ENCODE measurements around the gene FCRL5.

FCRL5 gene

DNA sequence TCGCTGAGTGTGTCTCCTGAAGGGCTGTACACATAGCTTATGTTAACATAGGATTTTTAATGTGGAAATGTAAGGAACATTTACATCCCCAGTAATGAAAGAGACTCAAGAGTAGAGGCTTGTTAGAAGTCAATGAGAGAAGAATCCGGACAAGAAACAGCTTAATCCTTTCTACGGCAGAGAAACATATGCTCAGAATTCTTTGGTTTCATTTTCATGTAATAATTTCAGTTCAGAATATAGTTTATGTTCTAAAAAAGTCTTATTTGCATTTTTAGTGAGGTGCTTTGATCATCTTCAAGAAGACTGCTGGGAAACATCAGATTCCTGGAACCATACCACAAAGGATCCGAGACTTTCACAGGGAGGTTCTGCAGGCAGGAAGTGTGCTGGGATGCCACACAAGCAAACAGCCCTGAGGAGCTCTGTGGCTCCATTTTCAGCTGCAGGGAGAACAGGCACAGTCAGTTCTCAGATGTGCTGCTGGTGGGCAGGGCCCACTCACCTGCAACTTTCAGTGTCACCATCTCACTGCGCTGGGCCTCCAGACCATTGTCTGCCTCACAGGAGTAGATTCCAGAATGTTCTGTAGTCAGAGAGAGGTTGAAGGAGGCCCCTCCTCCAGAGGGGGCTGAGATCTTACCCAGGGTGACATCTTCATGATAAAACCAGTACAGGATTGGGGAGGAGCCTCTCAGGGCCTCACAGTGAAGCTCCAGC, 28.4 kb downstream of the FCRL5 start:
- H3K27me3 ChIP-seq (replicated peaks; ENCODE audit: control insufficient read depth, insufficient read depth, low read length): no peaks in the 10 kb centered on the region
- H3K36me3 ChIP-seq (ENCODE audit: control insufficient read depth, insufficient read depth, low read length): no peaks in the 10 kb centered on the region
- no peak overlapping the region for H3K4me3 ChIP-seq (replicated peaks; ENCODE audit: low read depth, low read length)
- TF ChIP-seq, protein P1, sequence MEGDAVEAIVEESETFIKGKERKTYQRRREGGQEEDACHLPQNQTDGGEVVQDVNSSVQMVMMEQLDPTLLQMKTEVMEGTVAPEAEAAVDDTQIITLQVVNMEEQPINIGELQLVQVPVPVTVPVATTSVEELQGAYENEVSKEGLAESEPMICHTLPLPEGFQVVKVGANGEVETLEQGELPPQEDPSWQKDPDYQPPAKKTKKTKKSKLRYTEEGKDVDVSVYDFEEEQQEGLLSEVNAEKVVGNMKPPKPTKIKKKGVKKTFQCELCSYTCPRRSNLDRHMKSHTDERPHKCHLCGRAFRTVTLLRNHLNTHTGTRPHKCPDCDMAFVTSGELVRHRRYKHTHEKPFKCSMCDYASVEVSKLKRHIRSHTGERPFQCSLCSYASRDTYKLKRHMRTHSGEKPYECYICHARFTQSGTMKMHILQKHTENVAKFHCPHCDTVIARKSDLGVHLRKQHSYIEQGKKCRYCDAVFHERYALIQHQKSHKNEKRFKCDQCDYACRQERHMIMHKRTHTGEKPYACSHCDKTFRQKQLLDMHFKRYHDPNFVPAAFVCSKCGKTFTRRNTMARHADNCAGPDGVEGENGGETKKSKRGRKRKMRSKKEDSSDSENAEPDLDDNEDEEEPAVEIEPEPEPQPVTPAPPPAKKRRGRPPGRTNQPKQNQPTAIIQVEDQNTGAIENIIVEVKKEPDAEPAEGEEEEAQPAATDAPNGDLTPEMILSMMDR (IDR thresholded peaks at IDR 0.05; ENCODE audit: insufficient read depth, low read length, poor library complexity, severe bottlenecking): no peak
- DNase-seq (ENCODE audit: extremely low read depth, insufficient read length): peak; percentile 54

DNA sequence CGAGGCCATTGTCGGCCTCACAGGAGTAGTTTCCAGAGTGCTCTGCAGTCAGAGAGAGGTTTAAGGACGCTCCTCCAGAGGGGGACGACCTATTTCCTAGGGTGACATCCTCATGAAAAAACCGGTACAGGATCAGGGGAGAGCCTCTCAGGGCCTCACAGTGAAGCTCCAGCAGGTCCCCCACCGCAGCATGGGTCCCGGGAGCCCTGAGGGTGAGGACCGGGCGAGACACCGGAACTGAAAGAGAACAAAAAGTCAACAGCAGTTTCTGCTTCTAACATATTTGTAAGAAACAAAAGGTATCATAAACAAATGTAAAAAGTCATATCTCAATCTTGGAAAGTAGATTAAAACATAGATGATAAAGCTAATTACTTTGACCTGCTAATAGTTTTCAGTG, 31.3 kb downstream of the FCRL5 start:
- no peak overlapping the region for H3K4me3 ChIP-seq (replicated peaks; ENCODE audit: low read depth, low read length)
- no peak for DNase-seq (ENCODE audit: extremely low read depth, insufficient read length)
- no peaks in the 10 kb centered on the region for H3K27me3 ChIP-seq (replicated peaks; ENCODE audit: control insufficient read depth, insufficient read depth, low read length)
- TF ChIP-seq, protein P1 (IDR thresholded peaks at IDR 0.05; ENCODE audit: insufficient read depth, low read length, poor library complexity, severe bottlenecking): no peak
- H3K36me3 ChIP-seq (ENCODE audit: control insufficient read depth, insufficient read depth, low read length): no peaks in the 10 kb centered on the region

DNA sequence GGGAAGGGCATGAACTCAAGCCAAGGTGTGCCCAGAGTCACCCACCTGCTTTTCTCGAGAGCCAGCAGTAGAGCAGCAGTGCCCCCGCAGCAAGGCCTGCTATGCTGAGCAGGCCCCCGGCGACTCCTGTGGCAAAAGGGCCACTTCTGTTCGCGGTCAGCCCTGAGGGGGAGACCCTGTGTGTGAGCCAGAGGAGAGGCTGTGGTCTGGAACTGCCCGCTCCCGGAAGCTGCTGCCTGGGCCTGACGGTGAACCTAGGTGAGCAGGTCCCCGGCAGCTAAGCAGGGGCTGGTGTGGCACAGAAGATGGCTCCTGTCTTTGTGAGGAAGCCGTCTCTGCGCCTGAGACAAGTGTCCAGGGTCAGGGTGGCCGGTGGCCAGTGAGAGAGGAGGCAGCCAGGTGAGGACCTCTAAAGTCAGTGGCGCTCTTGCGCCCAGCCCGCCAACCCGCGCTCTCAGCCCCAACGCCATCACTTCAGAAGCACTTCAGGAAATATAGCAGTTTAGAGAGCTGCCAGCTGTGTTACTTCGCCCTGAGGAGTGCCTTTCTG, 31.9 kb downstream of the FCRL5 start:
- no peaks in the 10 kb centered on the region for H3K27me3 ChIP-seq (replicated peaks; ENCODE audit: control insufficient read depth, insufficient read depth, low read length)
- no peak for DNase-seq (ENCODE audit: extremely low read depth, insufficient read length)
- no peaks in the 10 kb centered on the region for H3K36me3 ChIP-seq (ENCODE audit: control insufficient read depth, insufficient read depth, low read length)
- H3K4me3 ChIP-seq (replicated peaks; ENCODE audit: low read depth, low read length): no peak overlapping the region
- TF ChIP-seq, protein P1 (IDR thresholded peaks at IDR 0.05; ENCODE audit: insufficient read depth, low read length, poor library complexity, severe bottlenecking): no peak

DNA sequence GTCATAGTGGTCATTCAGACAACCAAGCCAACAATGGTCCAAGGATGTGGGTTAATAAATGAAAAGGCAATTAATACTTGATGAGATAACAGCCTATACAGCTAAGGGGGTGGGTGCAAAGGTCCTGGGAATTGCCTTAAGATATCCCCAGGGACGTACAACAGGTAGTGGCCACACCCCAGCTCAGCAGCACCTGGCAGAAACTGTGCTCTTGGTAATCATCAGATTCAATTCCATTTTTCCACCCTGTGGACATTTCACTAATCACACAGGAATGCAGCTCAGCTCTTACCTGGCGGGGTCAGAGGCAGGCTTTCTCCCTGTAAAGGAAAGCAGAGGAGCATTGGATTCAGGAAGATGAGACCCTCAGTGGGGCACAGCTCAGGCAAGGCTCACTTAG, 32.9 kb downstream of the FCRL5 start:
- Histone ChIP-seq H3K27me3 (replicated peaks; ENCODE audit: control insufficient read depth, insufficient read depth, low read length) (no peaks in the 10 kb centered on the region), H3K36me3 (ENCODE audit: control insufficient read depth, insufficient read depth, low read length) (no peaks in the 10 kb centered on the region), H3K4me3 (replicated peaks; ENCODE audit: low read depth, low read length) (no peak overlapping the region)
- TF ChIP-seq, protein P1 (IDR thresholded peaks at IDR 0.05; ENCODE audit: insufficient read depth, low read length, poor library complexity, severe bottlenecking): no peak
- no peak for DNase-seq (ENCODE audit: extremely low read depth, insufficient read length)

DNA sequence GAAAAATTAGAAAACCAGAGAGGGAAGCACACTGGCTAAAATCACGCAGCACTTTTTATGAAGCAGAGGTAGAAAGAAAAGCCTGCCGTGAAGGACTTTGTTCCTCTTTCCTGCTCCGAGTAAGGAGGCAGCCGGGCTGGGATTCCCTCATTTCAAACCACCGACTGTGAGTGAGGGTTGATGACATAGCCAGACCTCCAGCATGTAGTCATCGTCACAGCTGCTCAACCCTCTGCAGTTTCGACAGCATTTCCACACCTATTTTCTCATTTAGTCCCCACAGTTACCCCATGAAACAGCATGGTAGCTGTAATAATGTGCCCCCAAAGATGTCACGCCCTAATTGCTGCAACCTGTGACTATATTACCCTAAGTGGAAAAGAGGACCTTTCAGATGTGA, 35.3 kb downstream of the FCRL5 start:
- no peak for DNase-seq (ENCODE audit: extremely low read depth, insufficient read length)
- no peaks in the 10 kb centered on the region for H3K36me3 ChIP-seq (ENCODE audit: control insufficient read depth, insufficient read depth, low read length)
- no peaks in the 10 kb centered on the region for H3K27me3 ChIP-seq (replicated peaks; ENCODE audit: control insufficient read depth, insufficient read depth, low read length)
- TF ChIP-seq, protein P1 (IDR thresholded peaks at IDR 0.05; ENCODE audit: insufficient read depth, low read length, poor library complexity, severe bottlenecking): no peak
- H3K4me3 ChIP-seq (replicated peaks; ENCODE audit: low read depth, low read length): no peak overlapping the region
